Stomach (tissue), 19 donors: ENCODE results near the gene CD82. TPM values are rescaled to one million over a fixed set of nuclear protein-coding genes. Genes with fewer than 3 reads are reported as not detected.

Experiments
- DNase-seq, 2 donors: peaks; one replicate each; pipeline versions ENCODE4 v3.0.0 to v3.0.0-alpha.2; 2013 to 2019
- H3K27ac ChIP-seq, 5 donors: fragments of 200-600 bp in 4 of 5; sonication (generic) in 4 of 5; one replicate each; pipeline ENCODE4 v1.5.1; 2013 to 2019; ENCODE audit warnings: mild to moderate bottlenecking in 1 of 5, moderate library complexity in 1 of 5
- H3K27me3 ChIP-seq, 3 donors: fragments of 200-600 bp; sonication (generic); one replicate each; pipeline ENCODE4 v1.5.1; 2017 to 2019; ENCODE audit warnings: mixed run types in 1 of 3
- H3K36me3 ChIP-seq, 4 donors: fragments of 200-600 bp; sonication (generic); 1 replicate in 3 of 4; 2 replicates in 1 of 4; pipeline ENCODE4 v1.5.1; 2016 to 2019
- H3K4me1 ChIP-seq, 4 donors: fragments of 200-600 bp; sonication (generic); one replicate each; pipeline ENCODE4 v1.5.1; 2016 to 2019
- H3K4me3 ChIP-seq, 4 donors: fragments of 200-600 bp; sonication (generic) in 3 of 4; one replicate each; pipeline ENCODE4 v1.5.1; 2016 to 2019; ENCODE audit warnings: mild to moderate bottlenecking in 1 of 4
- H3K9me3 ChIP-seq, 4 donors: fragments of 200-600 bp; sonication (generic); one replicate each; pipeline ENCODE4 v1.5.1; 2016 to 2019
- CTCF ChIP-seq, 7 experiments: fragments of 450-650 bp in 4 of 7; fragments of 200-600 bp in 3 of 7; sonication (generic) in 3 of 7; IDR thresholded peaks; one replicate each; pipeline ENCODE4 v1.5.1; 2016 to 2019; ENCODE audit warnings: antibody characterized with exemption in 7 of 7, control low read depth in 2 of 7, mild to moderate bottlenecking in 1 of 7
- EP300 ChIP-seq: sonication (generic); formaldehyde crosslinking; IDR thresholded peaks from one replicate; pipeline ENCODE4 v1.6.1; 2017; ENCODE audit warnings: antibody characterized with exemption
- POLR2A ChIP-seq, 4 donors: fragments of 450-650 bp; IDR thresholded peaks; one replicate each; pipeline ENCODE4 v1.6.1; 2016; ENCODE audit warnings: antibody characterized with exemption in 4 of 4, control low read depth in 2 of 4, mild to moderate bottlenecking in 1 of 4, moderate library complexity in 1 of 4
- POLR2AphosphoS5 ChIP-seq, 3 donors: sonication (generic); formaldehyde crosslinking; IDR thresholded peaks; one replicate each; pipeline ENCODE4 v1.6.1; 2016; ENCODE audit warnings: antibody characterized with exemption in 3 of 3
- WGBS, 5 donors: extraction: QIAGEN DNeasy Blood & Tissue Kit in 3 of 5; methylation state at CpG; one replicate each; pipeline versions ENCODE4 v1.1.5 to v1.1.7; 2013 to 2018; 5-methylcytosine and 5-hydroxymethylcytosine counted together
- intact Hi-C: fragments of 100-400 bp; cut with DNase I; formaldehyde crosslinking; loops from one replicate; pipeline ENCODE4 v1.15.1; 2023; ENCODE audit warnings: low total_unique reads
- long read RNA-seq, 10 donors: transcript quantifications; one replicate each; lab custom pipeline, GENCODE V29; 2026
- polyA plus RNA-seq, 3 donors: library from polyadenylated mRNA; stranded (reverse); fragments of 200-250 nt; gene quantifications; one replicate each; pipeline ENCODE4 v1.2.3, GENCODE V29; 2013
- total RNA-seq, 5 donors: library from RNA; depleted of rRNA; stranded (reverse); fragments of >200 nt; gene quantifications; one replicate each; pipeline versions ENCODE4 v1.1.0 to v1.2.3, GENCODE V29; 2014 to 2016
- donor health status: healthy with polysubstance abuse.
- donor health status: Bipolar disorder and iron deficiency.
- donor health status: healthy.

CD82 gene
- 10 to 100 TPM in 4 of 5 donors, under 1 TPM in 1; 0.58 to 49.6 (median 24.6) TPM for total RNA-seq
- 10 to 100 TPM in 2 of 3 donors, 1 to 10 TPM in 1; 9.9 to 54.4 (median 45.1) TPM for polyA plus RNA-seq
- long read RNA-seq, donor 1, transcript CD82-201 (10 exons, 2,289 nt), result major isoform, 11 of 16 reads
- long read RNA-seq, donor 1, partial matches to known transcripts, result 5 of 16 reads
- long read RNA-seq, donor 1, other reads (novel, unspliced or antisense), result 0 of 16 reads
- long read RNA-seq, donor 2, transcript CD82-201 (10 exons, 2,289 nt), result major isoform, 14 of 15 reads
- long read RNA-seq, donor 2, partial matches to known transcripts, result 0 of 15 reads
- long read RNA-seq, donor 2, other reads (novel, unspliced or antisense), result 0 of 15 reads
- long read RNA-seq, donor 3, transcript CD82-201 (10 exons, 2,289 nt), result major isoform, 5 of 5 reads
- long read RNA-seq, donor 3, partial matches to known transcripts, result 0 of 5 reads
- long read RNA-seq, donor 3, other reads (novel, unspliced or antisense), result 0 of 5 reads
- long read RNA-seq, donor 4, partial matches to known transcripts, result 0 of 2 reads
- long read RNA-seq, donor 4, other reads (novel, unspliced or antisense), result 0 of 2 reads
- long read RNA-seq, donor 5, transcript CD82-201 (10 exons, 2,289 nt), result major isoform, 10 of 10 reads
- long read RNA-seq, donor 5, partial matches to known transcripts, result 0 of 10 reads
- long read RNA-seq, donor 5, other reads (novel, unspliced or antisense), result 0 of 10 reads
- long read RNA-seq, donor 6, transcript CD82-201 (10 exons, 2,289 nt), result major isoform, 17 of 23 reads
- long read RNA-seq, donor 6, partial matches to known transcripts, result 6 of 23 reads
- long read RNA-seq, donor 6, other reads (novel, unspliced or antisense), result 0 of 23 reads
- long read RNA-seq, donor 7, transcript CD82-201 (10 exons, 2,289 nt), result major isoform, 20 of 29 reads
- long read RNA-seq, donor 7, partial matches to known transcripts, result 9 of 29 reads
- long read RNA-seq, donor 7, other reads (novel, unspliced or antisense), result 0 of 29 reads
- long read RNA-seq, donor 8, transcript CD82-201 (10 exons, 2,289 nt), result major isoform, 9 of 18 reads
- long read RNA-seq, donor 8, partial matches to known transcripts, result 9 of 18 reads
- long read RNA-seq, donor 8, other reads (novel, unspliced or antisense), result 0 of 18 reads
- long read RNA-seq, donor 9, transcript CD82-201 (10 exons, 2,289 nt), result major isoform, 6 of 6 reads
- long read RNA-seq, donor 9, partial matches to known transcripts, result 0 of 6 reads
- long read RNA-seq, donor 9, other reads (novel, unspliced or antisense), result 0 of 6 reads
- long read RNA-seq, donor 10, transcript CD82-201 (10 exons, 2,289 nt), result major isoform, 8 of 8 reads
- long read RNA-seq, donor 10, partial matches to known transcripts, result 0 of 8 reads
- long read RNA-seq, donor 10, other reads (novel, unspliced or antisense), result 0 of 8 reads

GRCh38 chr11:44565211-44565952 is at the start of gene CD82:
CD82 (plus strand) TSS chr11:44565663; CDS start chr11:44594663, 29,000 bp downstream.
- H3K27me3 ChIP-seq, result no peaks in the 10 kb centered on the region
- WGBS, 5 donors, result 0 to 3% (median 1%) methylated on average over 20 to 63 of the region's 64 CpGs
- H3K9me3 ChIP-seq, result no peaks in the 10 kb centered on the region
- peaks cover 61 to 70% (median 66%) of the 10 kb centered on the region in 4 donors for H3K4me1 ChIP-seq
- H3K36me3 ChIP-seq, result no peaks in the 10 kb centered on the region
- intact Hi-C loops, result no loop called here
- H3K4me3 ChIP-seq, result peak within 1 kb of the TSS; percentile 56 to 73 (median 66)
- DNase-seq, result peak; percentile 100
- peak in 2 of 4 donors; percentile 32 to 78 for TF ChIP-seq POLR2A (IDR thresholded peaks at IDR 0.05)
- TF ChIP-seq EP300, result no peak
- peak in 2 of 7 experiments; percentile 19 to 49 for TF ChIP-seq CTCF (IDR thresholded peaks at IDR 0.05)
- peak in 2 of 3 donors; percentile 90 to 96 for TF ChIP-seq POLR2AphosphoS5 (IDR thresholded peaks at IDR 0.05)
- H3K27ac ChIP-seq, result peak within 1 kb of the TSS; percentile 97 to 99 (median 98)

- Histone ChIP-seq H3K27me3 (peaks cover 0 to 13% (median 5%) of the 10 kb centered on the region in 3 donors), H3K36me3 (no peaks in the 10 kb centered on the region), H3K4me1 (peaks cover 0 to 18% (median 9%) of the 10 kb centered on the region in 4 donors), H3K27ac (no peak overlapping the region), H3K9me3 (no peaks in the 10 kb centered on the region), H3K4me3 (no peak overlapping the region)
- 60 to 82% (median 67%) methylated on average over 5 of the region's 5 CpGs for WGBS, 5 donors
- intact Hi-C loops, result no loop called here
- no peak for TF ChIP-seq CTCF (IDR thresholded peaks at IDR 0.05)
- TF ChIP-seq POLR2A (IDR thresholded peaks at IDR 0.05), result no peak
- TF ChIP-seq POLR2AphosphoS5 (IDR thresholded peaks at IDR 0.05), result no peak
- no peak for TF ChIP-seq EP300
- DNase-seq, result no peak
Observed at GRCh38 chr11:44516688-44517507, 48.6 kb upstream of the CD82 start.

GRCh38 chr11:44517541-44517940 is 47.9 kb upstream of the CD82 start:
- Histone ChIP-seq H3K9me3 (no peaks in the 10 kb centered on the region), H3K4me3 (no peak overlapping the region), H3K27me3 (peaks cover 0 to 12% (median 5%) of the 10 kb centered on the region in 3 donors), H3K4me1 (peaks cover 0 to 18% (median 9%) of the 10 kb centered on the region in 4 donors), H3K27ac (no peak overlapping the region), H3K36me3 (no peaks in the 10 kb centered on the region)
- 77 to 91% (median 83%) methylated on average over 2 of the region's 2 CpGs for WGBS, 5 donors
- no peak for TF ChIP-seq POLR2AphosphoS5 (IDR thresholded peaks at IDR 0.05)
- TF ChIP-seq POLR2A (IDR thresholded peaks at IDR 0.05), result no peak
- no peak for TF ChIP-seq CTCF (IDR thresholded peaks at IDR 0.05)
- no peak for TF ChIP-seq EP300
- intact Hi-C loops, result no loop called here
- DNase-seq, result no peak
